Brain microvascular endothelial cell (primary cell): Measurements from ENCODE around the gene UBAP2.

Experiments
- DNase-seq: peaks from one replicate; pipeline ENCODE4 v3.0.0-alpha.2; 2020
- H3K27ac ChIP-seq: fragments of 250-450 bp; sonication (Bioruptor Pico); 2 replicates; pipeline ENCODE4 v1.5.1; 2020; ENCODE audit warnings: mild to moderate bottlenecking, moderate library complexity
- H3K27me3 ChIP-seq: fragments of 250-450 bp; sonication (Bioruptor Pico); replicated peaks from 2 replicates; pipeline ENCODE4 v1.5.1; 2020; ENCODE audit warnings: mild to moderate bottlenecking
- H3K36me3 ChIP-seq: fragments of 250-450 bp; sonication (Bioruptor Pico); replicated peaks from 2 replicates; pipeline ENCODE4 v1.5.1; 2020; ENCODE audit warnings: mild to moderate bottlenecking
- H3K4me3 ChIP-seq: 2 replicates; pipeline ENCODE4 v1.5.1; 2011; ENCODE audit warnings: low read depth, mild to moderate bottlenecking, control low read depth, low read length, moderate library complexity
- in situ Hi-C: cut with HindIII; loops from 2 replicates; pipeline ENCODE4 v1.10.0; 2017; ENCODE audit warnings: low sequenced_read_pairs, low pct_ligation_motif_present
- TF ChIP-seq, protein P1 (sequence below): IDR thresholded peaks from 2 replicates; pipeline ENCODE4 v1.5.1; 2011; ENCODE audit warnings: low read depth, mild to moderate bottlenecking, moderate library complexity, low read length, control low read depth, inconsistent platforms; ENCODE audit errors: missing control alignments

The UBAP2 gene

DNA sequence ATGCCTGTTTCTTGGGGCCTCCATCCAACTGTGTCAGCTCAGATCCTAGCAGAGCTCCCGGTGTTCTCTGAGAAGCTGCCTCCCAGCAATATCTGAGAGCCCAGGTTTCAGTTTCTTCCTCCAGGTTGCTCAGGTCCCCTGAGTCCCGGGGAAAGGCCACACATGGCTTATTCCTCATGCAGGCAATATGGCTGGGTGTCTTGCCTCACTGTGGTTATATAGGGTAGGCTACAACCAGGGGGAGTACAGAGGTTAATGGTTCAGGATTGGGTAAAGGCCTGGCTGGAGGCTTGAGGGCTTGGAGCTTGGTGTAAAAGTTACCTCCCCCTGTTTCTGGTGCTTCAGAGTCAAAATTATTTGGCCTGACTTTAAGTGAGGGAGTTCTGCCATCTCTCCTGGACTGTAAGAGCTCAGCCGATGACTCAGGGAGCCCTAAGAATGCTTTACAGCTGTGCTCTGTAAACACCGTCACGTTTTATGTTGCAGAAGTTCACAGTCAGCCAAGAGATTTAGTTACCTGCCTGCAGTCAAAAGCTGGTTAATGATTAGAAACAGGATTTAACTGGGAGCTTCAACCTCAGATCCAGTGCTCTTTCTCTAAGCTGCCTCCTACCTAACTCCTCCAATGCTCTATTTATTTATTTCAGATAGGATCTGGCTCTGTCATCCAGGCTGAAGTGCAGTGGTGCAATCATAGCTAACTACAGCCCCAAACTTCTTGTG lies 24.3 kb upstream of the UBAP2 start:
- Histone ChIP-seq H3K36me3 (no peaks in the 10 kb centered on the region), H3K27ac (no peak overlapping the region), H3K27me3 (no peaks in the 10 kb centered on the region), H3K4me3 (no peak overlapping the region)
- in situ Hi-C loops, result no loop called here
- peak; percentile 50 for DNase-seq
- TF ChIP-seq, protein P1, sequence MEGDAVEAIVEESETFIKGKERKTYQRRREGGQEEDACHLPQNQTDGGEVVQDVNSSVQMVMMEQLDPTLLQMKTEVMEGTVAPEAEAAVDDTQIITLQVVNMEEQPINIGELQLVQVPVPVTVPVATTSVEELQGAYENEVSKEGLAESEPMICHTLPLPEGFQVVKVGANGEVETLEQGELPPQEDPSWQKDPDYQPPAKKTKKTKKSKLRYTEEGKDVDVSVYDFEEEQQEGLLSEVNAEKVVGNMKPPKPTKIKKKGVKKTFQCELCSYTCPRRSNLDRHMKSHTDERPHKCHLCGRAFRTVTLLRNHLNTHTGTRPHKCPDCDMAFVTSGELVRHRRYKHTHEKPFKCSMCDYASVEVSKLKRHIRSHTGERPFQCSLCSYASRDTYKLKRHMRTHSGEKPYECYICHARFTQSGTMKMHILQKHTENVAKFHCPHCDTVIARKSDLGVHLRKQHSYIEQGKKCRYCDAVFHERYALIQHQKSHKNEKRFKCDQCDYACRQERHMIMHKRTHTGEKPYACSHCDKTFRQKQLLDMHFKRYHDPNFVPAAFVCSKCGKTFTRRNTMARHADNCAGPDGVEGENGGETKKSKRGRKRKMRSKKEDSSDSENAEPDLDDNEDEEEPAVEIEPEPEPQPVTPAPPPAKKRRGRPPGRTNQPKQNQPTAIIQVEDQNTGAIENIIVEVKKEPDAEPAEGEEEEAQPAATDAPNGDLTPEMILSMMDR, result no peak

DNA sequence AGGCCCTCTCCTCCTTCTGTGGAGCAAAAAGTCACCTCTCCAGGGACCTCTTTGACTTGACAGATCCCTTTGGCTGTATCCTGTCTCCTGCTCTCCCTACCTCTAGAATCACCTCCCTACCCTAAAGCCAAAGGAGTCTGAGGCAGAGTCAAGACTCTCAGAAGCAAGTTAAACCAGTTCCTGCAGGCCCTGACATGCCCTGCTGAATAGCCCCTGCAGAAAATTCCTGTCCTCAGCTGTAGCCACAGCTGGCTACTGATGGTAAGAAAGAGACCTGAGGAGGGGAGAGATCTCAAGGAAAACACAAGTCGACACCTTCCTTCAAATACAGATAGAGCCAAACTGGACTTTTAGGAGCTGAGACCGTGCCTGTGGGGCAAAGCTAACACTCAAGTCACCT lies 23.7 kb upstream of the UBAP2 start:
- no peak for DNase-seq
- Histone ChIP-seq H3K36me3 (no peaks in the 10 kb centered on the region), H3K27me3 (no peaks in the 10 kb centered on the region), H3K4me3 (no peak overlapping the region), H3K27ac (no peak overlapping the region)
- in situ Hi-C loops, result no loop called here
- TF ChIP-seq, protein P1, result no peak

GRCh38 chr9:34070606-34071324 lies 22.1 kb upstream of the UBAP2 start:
- Histone ChIP-seq H3K4me3 (no peak overlapping the region), H3K27me3 (no peaks in the 10 kb centered on the region), H3K36me3 (no peaks in the 10 kb centered on the region), H3K27ac (no peak overlapping the region)
- in situ Hi-C loops, result no loop called here
- no peak for DNase-seq
- TF ChIP-seq, protein P1, result no peak

DNA sequence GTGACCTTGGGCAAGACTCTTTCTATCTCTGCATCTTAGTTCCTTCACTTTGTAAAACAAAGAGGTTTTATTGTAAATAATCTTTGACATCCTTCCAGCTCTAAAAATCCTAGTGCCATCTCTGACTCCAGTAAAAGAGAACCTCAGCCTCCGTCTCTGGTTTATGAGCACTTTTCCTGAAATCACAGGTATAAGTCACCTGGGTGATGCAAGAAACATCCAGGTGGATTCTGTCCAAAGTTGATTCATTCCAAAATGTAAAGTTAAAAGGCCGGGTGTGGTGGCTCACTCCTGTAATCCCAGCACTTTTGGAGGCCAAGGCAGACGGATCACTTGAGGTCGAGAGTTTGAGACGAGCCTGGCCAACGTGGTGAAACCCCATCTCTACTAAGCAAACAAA lies 21.1 kb upstream of the UBAP2 start:
- TF ChIP-seq, protein P1, result no peak
- no peak for DNase-seq
- H3K4me3 ChIP-seq, result no peak overlapping the region
- no peaks in the 10 kb centered on the region for H3K27me3 ChIP-seq
- H3K27ac ChIP-seq, result no peak overlapping the region
- in situ Hi-C loops, result no loop called here
- no peaks in the 10 kb centered on the region for H3K36me3 ChIP-seq

GRCh38 chr9:34065541-34065940 lies 16.9 kb upstream of the UBAP2 start:
- Histone ChIP-seq H3K27ac (no peak overlapping the region), H3K4me3 (no peak overlapping the region), H3K36me3 (no peaks in the 10 kb centered on the region), H3K27me3 (no peaks in the 10 kb centered on the region)
- TF ChIP-seq, protein P1, result no peak
- in situ Hi-C loops, result no loop called here
- DNase-seq, result no peak

DNA sequence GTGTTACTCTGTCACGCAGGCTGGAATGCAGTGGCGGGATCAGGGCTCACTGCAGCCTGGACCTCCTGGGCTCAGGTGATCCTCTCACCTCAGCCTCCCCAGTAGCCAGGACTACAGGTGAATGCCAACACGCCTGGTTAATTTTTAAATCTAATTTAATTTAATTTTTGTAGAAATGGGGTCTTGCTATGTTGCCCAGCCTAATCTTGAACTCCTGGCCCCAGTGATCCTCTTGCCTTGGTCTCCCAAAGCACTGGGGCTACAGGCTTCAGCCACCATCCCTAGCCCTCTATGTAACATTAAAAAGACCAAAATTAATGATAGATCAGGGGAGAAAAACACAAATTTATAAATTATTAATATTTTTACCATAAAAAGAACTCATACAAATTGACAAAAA lies 11.3 kb upstream of the UBAP2 start:
- DNase-seq, result no peak
- Histone ChIP-seq H3K27ac (no peak overlapping the region), H3K4me3 (no peak overlapping the region), H3K27me3 (no peaks in the 10 kb centered on the region), H3K36me3 (no peaks in the 10 kb centered on the region)
- TF ChIP-seq, protein P1, result no peak
- in situ Hi-C loops, result no loop called here
